Putamen (tissue), 1 donor: ENCODE data around the gene SPTLC3.

Experiments
- DNase-seq: peaks from one replicate; pipeline ENCODE4 v3.0.0-alpha.2; 2016; ENCODE audit warnings: low spot score

SPTLC3 gene

DNA sequence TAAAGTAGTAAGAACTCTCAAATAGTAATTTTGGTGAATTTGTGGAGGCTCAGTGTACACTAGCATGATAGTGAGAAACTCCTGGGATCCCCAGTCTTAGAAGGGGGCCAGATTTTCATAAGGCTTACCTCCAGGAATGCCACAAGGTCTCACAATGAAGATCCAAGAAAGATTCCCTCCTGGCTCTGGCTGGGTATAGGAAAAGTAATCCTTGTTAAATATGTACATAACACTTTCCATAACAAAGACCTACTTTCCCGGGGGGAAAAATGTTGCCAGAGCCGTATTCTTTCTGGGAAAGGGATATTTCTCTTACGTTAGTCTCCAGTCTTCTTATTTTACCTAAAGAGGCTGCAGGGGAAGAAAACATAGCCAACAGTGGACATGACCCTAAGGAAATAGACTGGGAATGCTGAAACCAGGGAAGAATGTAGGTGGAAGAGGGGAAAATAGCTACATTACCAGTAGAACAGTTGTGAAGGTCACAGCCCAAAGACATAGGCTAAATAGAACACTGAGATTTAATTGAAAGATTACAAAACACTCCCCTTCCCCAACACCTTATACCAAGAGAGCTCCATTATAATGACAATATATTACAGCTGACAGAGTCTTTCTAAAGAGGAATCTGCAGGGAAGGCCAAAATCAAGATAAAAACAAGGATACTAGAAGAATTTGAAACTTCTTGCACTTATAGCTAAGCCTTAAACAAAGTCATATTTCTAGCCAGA, 177.4 kb downstream of the SPTLC3 start:
- DNase-seq: no peak

DNA sequence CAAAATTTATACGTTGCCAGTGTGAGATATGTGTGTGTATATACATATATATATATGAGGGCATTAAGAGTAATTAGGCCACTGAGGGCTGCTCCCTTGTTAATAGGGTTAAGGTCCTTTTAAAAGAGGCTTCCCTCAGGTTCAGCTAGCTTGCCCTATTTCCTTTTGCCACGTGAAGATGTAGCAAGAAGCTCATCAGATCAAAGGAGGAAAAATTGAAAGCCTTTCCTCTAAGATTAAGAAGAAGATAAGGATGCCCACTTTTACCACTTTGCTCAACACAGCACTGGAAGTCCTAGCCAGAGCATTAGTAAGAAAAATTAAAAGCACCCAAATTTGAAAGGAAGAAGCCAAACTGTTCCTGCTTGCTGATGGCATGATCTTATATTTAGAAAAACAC, 179.1 kb downstream of the SPTLC3 start:
- no peak for DNase-seq

- no peak for DNase-seq
Measured at GRCh38 chr20:13199279-13199678, 190.5 kb downstream of the SPTLC3 start.

DNA sequence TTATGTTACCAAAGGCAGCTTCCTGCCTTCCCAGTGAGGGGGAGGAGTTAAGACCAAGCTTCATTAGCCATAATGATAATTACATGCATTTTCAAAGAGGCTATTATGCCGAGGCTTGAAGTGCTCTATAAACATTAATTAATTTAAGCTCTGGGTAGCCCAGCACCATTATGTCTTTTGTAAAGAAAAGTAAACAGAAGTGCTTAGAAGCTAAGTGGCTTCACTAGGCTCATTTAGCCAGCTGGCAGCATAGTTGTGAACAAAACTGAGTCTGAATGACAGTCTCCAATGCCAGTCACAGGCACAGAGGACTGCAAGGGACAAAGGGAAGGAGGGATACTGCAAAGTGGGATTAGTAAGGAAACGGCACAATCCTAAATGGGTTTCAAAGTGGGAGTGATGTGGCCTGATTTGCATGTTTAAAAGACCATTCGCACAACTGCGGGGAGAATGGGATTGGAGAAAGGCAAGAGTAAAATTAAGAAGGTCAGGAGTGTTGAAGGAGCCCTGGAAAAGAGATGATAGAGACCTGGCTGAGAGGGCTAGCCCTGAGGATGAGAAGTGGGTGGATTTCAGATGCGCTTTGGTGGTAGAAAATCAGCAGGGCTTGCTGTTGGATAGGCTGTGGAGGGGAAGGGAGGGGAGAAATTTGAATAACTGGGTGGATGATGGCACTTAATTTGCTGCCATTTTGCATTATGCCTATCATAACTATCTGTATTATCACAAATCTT, 192.2 kb downstream of the SPTLC3 start:
- no peak for DNase-seq

GRCh38 chr20:13202565-13202964, 193.8 kb downstream of the SPTLC3 start:
- DNase-seq: no peak

GRCh38 chr20:13205425-13205824, 196.7 kb downstream of the SPTLC3 start:
- no peak for DNase-seq

- DNase-seq: no peak
Measured at GRCh38 chr20:13205848-13206434, 197.2 kb downstream of the SPTLC3 start.

DNA sequence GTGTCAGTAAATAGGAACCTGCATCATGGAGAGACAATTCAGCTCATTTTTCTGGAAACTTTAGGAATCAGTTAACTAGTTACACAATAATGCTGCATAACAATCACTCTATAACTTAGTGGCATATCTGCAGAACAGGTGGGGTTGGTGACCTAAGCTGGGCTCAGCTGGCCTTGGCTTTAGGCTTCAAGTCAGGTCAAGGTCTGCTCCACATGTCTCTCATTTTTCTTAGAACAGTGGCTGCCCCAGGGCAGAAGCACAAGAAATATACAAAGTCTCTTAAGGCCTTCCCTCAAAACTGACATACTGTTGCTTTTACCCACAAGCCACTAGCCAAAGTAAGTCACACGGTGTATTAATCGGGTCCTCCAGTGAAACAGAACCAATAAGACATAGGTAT, 198.2 kb downstream of the SPTLC3 start:
- no peak for DNase-seq

DNA sequence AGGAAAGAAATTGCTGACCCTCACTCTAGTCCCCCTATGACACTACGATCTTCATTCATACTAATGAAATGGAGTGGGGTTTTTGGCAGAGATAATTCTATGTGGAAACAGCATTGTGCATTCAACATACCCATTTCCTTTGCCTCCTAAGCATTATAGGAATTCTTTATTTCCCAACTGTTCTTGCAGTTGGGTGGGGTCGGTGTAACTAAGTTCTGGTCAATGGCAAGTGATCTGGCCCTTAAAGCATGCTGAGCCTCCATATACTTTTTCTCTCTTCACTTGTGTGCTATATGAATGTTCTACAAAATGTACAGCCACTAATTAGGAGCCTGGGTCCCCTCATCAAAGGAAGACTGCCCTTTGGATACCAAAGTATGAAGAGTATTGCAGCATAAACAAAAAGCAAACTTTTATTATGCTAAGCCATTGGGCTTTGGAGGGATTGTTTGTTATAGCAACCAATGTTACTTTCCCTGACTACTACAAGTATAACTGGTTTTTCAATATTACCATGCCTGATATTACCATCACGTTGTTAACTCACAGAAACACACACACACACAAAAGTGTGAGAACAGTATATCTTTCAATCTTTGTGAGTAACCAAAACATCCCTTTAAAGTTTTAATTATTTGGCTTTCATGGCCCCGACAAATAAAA, 203.3 kb downstream of the SPTLC3 start:
- DNase-seq: no peak

DNA sequence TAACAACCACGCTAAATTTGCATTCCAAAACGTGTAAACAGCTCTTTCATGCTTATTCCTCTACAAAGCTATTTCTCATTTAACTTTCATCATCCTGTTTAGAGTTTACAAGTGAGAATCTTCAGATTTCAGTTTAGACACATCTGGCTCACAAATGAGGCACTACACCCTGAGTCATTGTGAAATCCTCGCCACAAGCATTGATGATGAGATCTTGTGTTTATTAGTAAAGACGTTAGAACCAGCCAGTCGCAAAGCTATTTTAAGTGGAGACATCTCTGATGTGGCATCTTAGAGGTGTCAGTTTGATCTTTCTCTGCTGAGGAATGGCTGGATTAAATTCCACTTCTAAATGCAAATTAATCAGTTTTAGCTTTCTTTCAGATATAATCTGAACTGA, 204.0 kb downstream of the SPTLC3 start:
- no peak for DNase-seq

- DNase-seq: no peak
Measured at GRCh38 chr20:13213335-13213734, 204.6 kb downstream of the SPTLC3 start.

GRCh38 chr20:13216533-13216932, 207.8 kb downstream of the SPTLC3 start:
- no peak for DNase-seq
